GM12878 (cell line): ENCODE results near the gene FXN. TPM values are rescaled to one million over a fixed set of nuclear protein-coding genes. Genes with fewer than 3 reads are reported as not detected.
A peak's percentile ranks its signal among the peaks of the same experiment; 100 is the strongest.

ENCODE experiments used
- ATAC-seq: fragments of 200-7000 bp; cut with Tn5 transposase; 3 replicates; pipeline ENCODE4 v1.9.1; 2020; ENCODE audit warnings: mild to moderate bottlenecking, moderate library complexity
- BruUV-seq: library from RNA; stranded (reverse); fragments of 400-500 nt; replicated peaks from 2 replicates; lab custom pipeline; 2021; lab: Mats Ljungman, UMichigan
- CTCF ChIA-PET: fragments of 300-600 bp; sonication (Branson Sonifier 250); formaldehyde crosslinking; extraction: SDS; loops from one replicate; lab custom pipeline; 2021; ENCODE audit warnings: inconsistent platforms; lab: Yijun Ruan, JAX
- POLR2A ChIA-PET: fragments of 350-600 bp; formaldehyde crosslinking; extraction: SDS; loops from one replicate; lab custom pipeline; 2021; ENCODE audit warnings: inconsistent platforms; lab: Charles Lee
- RAD21 ChIA-PET: fragments of 300-600 bp; sonication (Branson Sonifier 250); formaldehyde crosslinking; loops from one replicate; lab custom pipeline; 2023; ENCODE audit warnings: antibody characterized with exemption; ENCODE audit not compliant: unreplicated experiment; lab: Charles Lee
- SMC1A ChIA-PET: fragments of 300-600 bp; sonication (Branson Sonifier 250); formaldehyde crosslinking; loops from one replicate; lab custom pipeline; 2023; ENCODE audit not compliant: unreplicated experiment, uncharacterized antibody; lab: Charles Lee
- DNase-seq: peaks from one replicate; pipeline ENCODE4 v3.0.0-alpha.2; 2011; ENCODE audit warnings: low read depth, low spot score
- FAIRE-seq: peaks from 3 replicates; lab custom pipeline; 2011; peaks lifted over from hg19 to GRCh38; lab: Jason Lieb, UNC
- H2AFZ ChIP-seq: 2 replicates; pipeline ENCODE4 v1.6.0; 2011; ENCODE audit warnings: low read depth, low read length, control low read depth; ENCODE audit not compliant: control insufficient read depth
- H3K27ac ChIP-seq: 2 replicates; pipeline ENCODE4 v1.5.1; 2011; ENCODE audit warnings: control low read depth; ENCODE audit not compliant: control insufficient read depth, insufficient read depth
- H3K27me3 ChIP-seq, 2 experiments: replicated peaks in 1 of 2; 2 replicates each; pipeline versions ENCODE4 v1.6.0 to v1.6.1; 2011; ENCODE audit warnings: low read length in 1 of 2; ENCODE audit not compliant: control insufficient read depth in 2 of 2, insufficient read depth in 2 of 2
- H3K36me3 ChIP-seq, 2 experiments: 2 replicates each; pipeline ENCODE4 v1.5.1; 2011; ENCODE audit warnings: low read length in 1 of 2; ENCODE audit not compliant: control insufficient read depth in 2 of 2, insufficient read depth in 2 of 2
- H3K4me1 ChIP-seq: 2 replicates; pipeline ENCODE4 v1.6.1; 2011; ENCODE audit warnings: mild to moderate bottlenecking, low read length, moderate library complexity, mixed read lengths; ENCODE audit not compliant: control insufficient read depth, insufficient read depth
- H3K4me2 ChIP-seq: 2 replicates; pipeline ENCODE4 v1.6.0; 2011; ENCODE audit warnings: control low read depth; ENCODE audit not compliant: control insufficient read depth, insufficient read depth
- H3K4me3 ChIP-seq: fragments of 200-600 bp; sonication (generic); 2 replicates; pipeline ENCODE4 v1.5.1; 2016
- H3K79me2 ChIP-seq: 2 replicates; pipeline ENCODE4 v1.6.0; 2011; ENCODE audit warnings: low read length; ENCODE audit not compliant: control insufficient read depth, insufficient read depth
- H3K9ac ChIP-seq: 2 replicates; pipeline ENCODE4 v1.8.0; 2011; ENCODE audit warnings: low read length, control low read depth, mixed read lengths; ENCODE audit not compliant: control insufficient read depth, insufficient read depth
- H3K9me3 ChIP-seq: replicated peaks from 3 replicates; pipeline ENCODE4 v1.5.1; 2011; ENCODE audit warnings: mild to moderate bottlenecking, low read length; ENCODE audit not compliant: control insufficient read depth, insufficient read depth
- H4K20me1 ChIP-seq: 2 replicates; pipeline ENCODE4 v1.6.0; 2011; ENCODE audit not compliant: control insufficient read depth, insufficient read depth
- ATF7 ChIP-seq: fragments of 450-650 bp; IDR thresholded peaks from 2 replicates; pipeline ENCODE4 v1.6.1; 2016; ENCODE audit warnings: low read depth, mild to moderate bottlenecking
- BCL11A ChIP-seq: IDR thresholded peaks from 2 replicates; pipeline ENCODE4 v1.6.1; 2011; ENCODE audit warnings: low read depth, low read length
- HDAC6 ChIP-seq: fragments of 200-600 bp; sonication (generic); IDR thresholded peaks from one replicate; pipeline ENCODE4 v1.8.0; 2017; ENCODE audit warnings: antibody characterized with exemption; ENCODE audit not compliant: unreplicated experiment
- PML ChIP-seq: IDR thresholded peaks from 2 replicates; pipeline ENCODE4 v1.6.1; 2012; ENCODE audit warnings: low read length, inconsistent platforms
- RCOR1 ChIP-seq: conservative IDR thresholded peaks from 2 replicates; pipeline ENCODE4 v1.6.1; 2012; ENCODE audit warnings: low read depth, low read length, improper control_type of control experiment
- SPI1 ChIP-seq: IDR thresholded peaks from 2 replicates; pipeline ENCODE4 v1.6.1; 2011; ENCODE audit warnings: low read depth, mild to moderate bottlenecking, low read length, moderate library complexity, borderline replicate concordance; ENCODE audit not compliant: insufficient read depth
- ZNF217 ChIP-seq: fragments of 450-650 bp; IDR thresholded peaks from 2 replicates; pipeline ENCODE4 v1.6.1; 2017; ENCODE audit warnings: antibody characterized with exemption, mild to moderate bottlenecking
- ZNF274 ChIP-seq: IDR thresholded peaks from one replicate; pipeline ENCODE4 v1.8.0; 2011; ENCODE audit not compliant: insufficient read length, insufficient read depth
- WGBS: methylation state at CpG from one replicate; pipeline ENCODE4 v1.1.6; 2016; ENCODE audit warnings: low lambda C conversion rate; ENCODE audit not compliant: insufficient replicate concordance, insufficient coverage; ENCODE audit errors: missing lambda C conversion rate; 5-methylcytosine and 5-hydroxymethylcytosine counted together
- in situ Hi-C: fragments of 300-500 bp; cut with MboI; formaldehyde crosslinking; loops from 9 replicates; pipeline ENCODE4 v1.14.3; 2018; ENCODE audit warnings: mixed read lengths
- intact Hi-C: fragments of 100-400 bp; cut with micrococcal nuclease; formaldehyde crosslinking; loops from one replicate; pipeline ENCODE4 v1.14.2; 2022; ENCODE audit not compliant: unreplicated experiment
- polyA plus RNA-seq, 11 experiments: library from polyadenylated mRNA; depleted of rRNA in 4 of 11; unstranded in 6 of 11; stranded (reverse) in 5 of 11; fragments of >200 nt; fragmentation: Nextera tagmentation in 4 of 11; fragmentation: Illumina TruSeq in 1 of 11; extraction: Ambion mirVana in 4 of 11; extraction: Trizol in 1 of 11; gene quantifications; 1 replicate in 1 of 11; 2 replicates in 10 of 11; pipeline versions ENCODE4 v1.2.1 to v1.2.3, GENCODE V29; 2011 to 2016; ENCODE audit warnings: inconsistent platforms in 2 of 11, missing spikeins in 2 of 11, low read depth in 1 of 11
- total RNA-seq, 4 experiments: library from RNA; depleted of rRNA in 3 of 4; stranded (reverse); fragments of >200 nt in 3 of 4; fragmentation: Illumina TruSeq in 1 of 4; extraction: Trizol in 1 of 4; gene quantifications; 2 replicates each; pipeline versions ENCODE4 v1.2.1 to v1.2.3, GENCODE V29; 2013 to 2021

FXN gene
- total and polyA plus RNA-seq, 10 of the 15 experiments (the other 5 are each of a cell fraction or from before 2014, with no cell fraction given), result 7.3 to 78.0 (median 23.2) TPM

DNA sequence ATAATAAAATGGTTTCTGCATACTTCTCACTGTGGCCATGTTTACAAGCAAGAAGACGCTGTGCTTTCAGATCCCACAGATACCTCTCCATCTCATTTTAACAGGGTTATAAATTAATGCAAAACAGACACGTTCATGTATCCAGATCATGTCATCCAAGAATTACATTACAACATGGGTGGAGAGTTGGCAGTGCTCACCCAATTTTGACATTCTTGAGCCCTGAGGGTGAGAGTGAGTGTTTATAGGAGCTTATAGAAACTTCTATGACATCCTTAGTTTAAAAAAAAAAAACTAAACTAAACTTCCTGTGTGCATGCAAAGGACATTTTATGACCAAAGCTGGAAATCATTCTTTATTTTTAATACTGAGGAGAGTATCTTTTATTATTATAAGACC, 30.7 kb upstream of the FXN start:
- DNase-seq, result no peak
- SMC1A ChIA-PET, result interaction anchor here (0.7 kb wide), 1 partner anchor 416 kb away, joined by 3 read pairs; no protein-coding TSS in a partner anchor
- WGBS, result 68% methylated on average over 2 of the region's 2 CpGs
- intact Hi-C loops, result no loop called here
- in situ Hi-C loops, result loop anchor here (5.0 kb wide), 4 partner anchors 158 to 423 kb away; a partner anchor contains a TSS
- Histone ChIP-seq H3K4me3 (no peak overlapping the region), H3K4me1 (no peaks in the 10 kb centered on the region), H2AFZ (no peak overlapping the region), H3K9ac (no peak overlapping the region), H3K27me3 (no peaks in the 10 kb centered on the region), H3K4me2 (no peak overlapping the region)
- BruUV-seq, result no TSS peak
- no peak for ATAC-seq
- no peak for FAIRE-seq
- TF ChIP-seq ZNF217, result no peak
- TF ChIP-seq ATF7, result no peak
- no peak for TF ChIP-seq ZNF274
- TF ChIP-seq, all 136 proteins: peak for 0
- ChIA-PET RAD21 (interaction anchor here (1.0 kb wide), 1 partner anchor 56 kb away, joined by 4 read pairs; no protein-coding TSS in a partner anchor), CTCF (interaction anchor here (1.2 to 1.7 kb wide), 3 partner anchors 8 to 421 kb away, joined by 3 to 5 read pairs (median 4); no protein-coding TSS in a partner anchor), POLR2A (no interaction called here)
- Histone ChIP-seq H3K36me3 (peaks cover 0 to 4% of the 10 kb centered on the region in 2 experiments; a peak in 3 of 4 replicates), H3K79me2 (no peaks in the 10 kb centered on the region), H3K9me3 (no peaks in the 10 kb centered on the region), H4K20me1 (no peaks in the 10 kb centered on the region), H3K27ac (no peak overlapping the region)

GRCh38 chr9:69009708-69010107, 25.8 kb upstream of the FXN start:
- BruUV-seq, result no TSS peak
- POLR2A ChIA-PET, result no interaction called here
- no peaks in the 10 kb centered on the region for H3K79me2 ChIP-seq
- CTCF ChIA-PET, result interaction anchor here (1.1 kb wide), 1 partner anchor 13 kb away, joined by 4 read pairs; no protein-coding TSS in a partner anchor
- H3K27ac ChIP-seq, result no peak overlapping the region
- DNase-seq (no peak), ATAC-seq (no peak), FAIRE-seq (peak; percentile 52)
- in situ Hi-C loops (no loop called here), intact Hi-C loops (no loop called here)
- H3K36me3 ChIP-seq, result peaks cover 0 to 4% of the 10 kb centered on the region in 2 experiments; a peak in 3 of 4 replicates
- H2AFZ ChIP-seq, result no peak overlapping the region
- no peak overlapping the region for H3K9ac ChIP-seq
- H3K4me3 ChIP-seq, result no peak overlapping the region
- no peaks in the 10 kb centered on the region for H4K20me1 ChIP-seq
- H3K4me1 ChIP-seq, result peaks cover 10% of the 10 kb centered on the region; the same call in 1 of the 2 replicates
- no peaks in the 10 kb centered on the region for H3K9me3 ChIP-seq
- no peaks in the 10 kb centered on the region for H3K27me3 ChIP-seq
- WGBS, result 25% methylated on average over 1 of the region's 1 CpG
- H3K4me2 ChIP-seq, result no peak overlapping the region
- TF ChIP-seq PML (no peak), RCOR1 (no peak), HDAC6 (no peak), BCL11A (no peak), SPI1 (no peak)
- SMC1A ChIA-PET, result interaction anchor here (1.2 kb wide), 1 partner anchor 185 kb away, joined by 3 read pairs; no protein-coding TSS in a partner anchor
- RAD21 ChIA-PET, result no interaction called here
